HG03354 (cell line): Measurements from ENCODE around the gene ARHGDIB.

Experiments used
- ATAC-seq: cut with Tn5 transposase; IDR thresholded peaks from one replicate; pipeline ENCODE4 v1.9.1; 2021; ENCODE audit warnings: mild to moderate bottlenecking; ENCODE audit not compliant: unreplicated experiment, poor library complexity, severe bottlenecking

The ARHGDIB gene

GRCh38 chr12:14936224-14936861, 25.1 kb downstream of the ARHGDIB start:
- ATAC-seq: no peak

GRCh38 chr12:14935031-14935430, 26.4 kb downstream of the ARHGDIB start:
- ATAC-seq: no peak

GRCh38 chr12:14934511-14934910, 26.9 kb downstream of the ARHGDIB start:
- no peak for ATAC-seq

GRCh38 chr12:14931791-14932560, 29.4 kb downstream of the ARHGDIB start:
- ATAC-seq: no peak

- ATAC-seq: no peak
Observed at GRCh38 chr12:14931359-14931758, 30.0 kb downstream of the ARHGDIB start.

GRCh38 chr12:14930299-14930698, 31.1 kb downstream of the ARHGDIB start:
- ATAC-seq: no peak

- no peak for ATAC-seq
Observed at GRCh38 chr12:14928931-14929330, 32.5 kb downstream of the ARHGDIB start.

GRCh38 chr12:14927267-14927666, 34.1 kb downstream of the ARHGDIB start:
- no peak for ATAC-seq

GRCh38 chr12:14924541-14924940, 36.9 kb downstream of the ARHGDIB start:
- no peak for ATAC-seq

GRCh38 chr12:14923944-14924343, 37.5 kb downstream of the ARHGDIB start:
- ATAC-seq: no peak

GRCh38 chr12:14921218-14921617, 40.2 kb downstream of the ARHGDIB start:
- no peak for ATAC-seq

- ATAC-seq: no peak
Observed at GRCh38 chr12:14920475-14921126, 40.8 kb downstream of the ARHGDIB start.

GRCh38 chr12:14919455-14919854, 41.9 kb downstream of the ARHGDIB start:
- no peak for ATAC-seq

- no peak for ATAC-seq
Observed at GRCh38 chr12:14915736-14916135, 45.7 kb downstream of the ARHGDIB start.

GRCh38 chr12:14913381-14913781, 48.0 kb downstream of the ARHGDIB start:
- no peak for ATAC-seq

GRCh38 chr12:14911131-14911530, 50.3 kb downstream of the ARHGDIB start:
- no peak for ATAC-seq

- ATAC-seq: no peak
Observed at GRCh38 chr12:14910090-14910915, 51.1 kb downstream of the ARHGDIB start.

- no peak for ATAC-seq
Observed at GRCh38 chr12:14907953-14908352, 53.4 kb downstream of the ARHGDIB start.

- ATAC-seq: no peak
Observed at GRCh38 chr12:14906114-14906513, 55.3 kb downstream of the ARHGDIB start.
